RKO (cell line): ENCODE results near the gene CBLN3.

ENCODE experiments used
- DNase-seq: peaks from one replicate; pipeline ENCODE4 v3.0.0-alpha.2; 2016; ENCODE audit warnings: low spot score

The CBLN3 gene

DNA sequence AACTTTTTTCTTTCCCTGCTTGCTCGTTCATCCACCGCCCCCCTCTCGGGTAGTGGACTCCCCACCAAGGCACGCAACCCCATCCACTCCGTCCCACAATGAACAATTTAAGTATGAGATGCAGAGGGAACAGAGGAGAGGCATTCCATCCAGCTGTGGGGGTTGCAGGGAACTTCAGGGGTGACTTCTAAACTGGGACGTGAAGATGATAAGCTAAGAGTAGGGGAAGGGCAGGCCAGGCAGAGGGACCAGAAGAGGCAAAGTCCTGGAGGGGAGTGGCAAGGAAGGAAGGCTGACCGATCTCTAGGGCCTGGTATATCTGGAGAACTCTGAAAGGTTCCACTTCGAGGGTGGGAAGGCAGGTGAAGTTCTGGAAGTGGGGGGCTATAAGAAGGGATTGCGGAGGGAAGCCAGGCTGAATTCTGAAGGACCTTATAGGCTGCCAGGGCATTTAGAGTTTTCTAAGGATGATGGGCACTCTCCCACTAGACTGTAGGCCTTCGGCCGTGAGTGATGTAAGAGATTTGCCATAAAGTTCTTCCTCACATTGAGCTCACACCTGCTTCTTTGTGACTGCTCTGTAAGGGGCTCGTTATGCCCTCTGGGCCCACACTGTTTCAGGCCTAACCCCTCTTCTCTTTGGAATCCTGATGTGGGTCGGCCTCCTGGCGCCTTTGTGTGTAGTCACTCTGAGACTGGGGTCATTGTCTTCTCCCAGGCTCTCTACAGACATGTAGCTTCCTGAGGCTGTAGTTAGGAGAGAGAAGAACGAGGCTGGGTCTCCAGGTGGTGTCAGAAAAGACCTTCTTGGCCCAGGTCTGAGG, 49.3 kb downstream of the CBLN3 start:
- no peak for DNase-seq

- no peak for DNase-seq
Measured at GRCh38 chr14:24378981-24379906, 50.2 kb downstream of the CBLN3 start.

- DNase-seq = no peak
Measured at GRCh38 chr14:24378327-24378726, 51.1 kb downstream of the CBLN3 start.

DNA sequence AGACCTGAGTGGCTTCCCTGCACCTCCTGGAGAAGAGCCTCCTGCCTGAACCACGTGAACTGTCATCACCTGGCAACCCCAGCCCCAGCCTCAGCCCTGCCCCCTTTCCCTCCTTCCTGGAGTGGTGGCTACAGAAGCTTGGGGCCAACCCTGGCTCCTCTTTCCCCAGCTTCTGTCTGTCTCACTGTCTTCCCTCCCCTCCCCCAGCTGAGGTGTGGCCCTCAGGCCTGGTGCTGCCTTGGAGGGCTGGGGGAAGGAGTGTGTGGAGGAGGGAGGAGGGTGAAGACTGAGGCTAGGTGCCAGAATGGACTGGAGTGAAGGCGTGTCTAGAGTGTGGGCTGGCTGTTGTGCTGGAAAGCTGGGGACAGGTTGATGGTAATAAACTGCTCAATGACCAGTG, 51.8 kb downstream of the CBLN3 start:
- DNase-seq = no peak

DNA sequence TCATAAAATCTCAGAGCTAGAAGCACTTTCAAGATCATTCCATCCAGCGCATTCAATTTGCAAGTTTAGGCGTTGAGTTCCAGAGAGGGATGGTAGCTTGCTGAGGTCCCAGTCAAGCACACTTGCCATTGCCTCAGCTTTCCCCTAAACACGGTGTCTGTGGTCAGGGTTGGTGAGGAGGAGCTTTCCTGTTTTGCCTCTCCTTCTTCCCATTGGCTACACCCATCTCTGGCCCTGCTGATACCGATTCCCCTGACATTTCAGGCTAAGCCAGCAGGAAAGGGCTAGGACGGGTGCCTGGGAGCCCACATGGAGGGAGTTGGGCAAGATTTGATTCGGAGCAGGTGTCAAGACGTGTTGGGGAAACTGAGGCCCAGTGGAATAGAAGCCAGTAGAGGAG, 52.3 kb downstream of the CBLN3 start:
- no peak for DNase-seq
